Epithelial cell of esophagus (primary cell): ENCODE measurements around the gene PTPN20.

Experiments
- DNase-seq: peaks from one replicate; pipeline ENCODE4 v3.0.0; 2010; ENCODE audit warnings: low read depth
- H3K4me3 ChIP-seq: 2 replicates; pipeline ENCODE4 v1.5.1; 2011; ENCODE audit warnings: mild to moderate bottlenecking, low read length, control low read depth
- CTCF ChIP-seq: IDR thresholded peaks from 2 replicates; pipeline ENCODE4 v1.5.1; 2011; ENCODE audit warnings: low read depth, mild to moderate bottlenecking, low read length, control low read depth, inconsistent platforms; ENCODE audit not compliant: insufficient read depth; ENCODE audit errors: missing control alignments

PTPN20 gene

DNA sequence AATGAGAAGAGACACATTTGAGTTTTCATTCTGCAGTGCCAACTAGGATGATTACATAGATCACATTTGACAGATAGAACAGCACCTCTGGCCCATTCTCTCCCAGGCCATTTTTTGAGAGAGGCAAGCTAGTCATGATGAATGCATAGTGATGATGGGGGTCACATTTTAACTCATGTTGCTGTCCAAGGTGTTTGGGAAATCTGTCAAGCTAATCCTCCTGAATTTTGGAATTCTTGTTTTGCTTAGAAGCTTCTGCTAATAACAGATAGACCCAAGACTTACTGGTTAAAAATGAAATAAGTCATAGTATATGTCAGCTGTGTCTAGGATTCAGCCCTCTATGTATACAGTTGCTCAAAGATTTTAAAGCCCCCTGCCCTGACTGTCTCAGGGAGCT, 101.0 kb downstream of the PTPN20 start:
- TF ChIP-seq CTCF = no peak
- no peak for DNase-seq
- no peak overlapping the region for H3K4me3 ChIP-seq

DNA sequence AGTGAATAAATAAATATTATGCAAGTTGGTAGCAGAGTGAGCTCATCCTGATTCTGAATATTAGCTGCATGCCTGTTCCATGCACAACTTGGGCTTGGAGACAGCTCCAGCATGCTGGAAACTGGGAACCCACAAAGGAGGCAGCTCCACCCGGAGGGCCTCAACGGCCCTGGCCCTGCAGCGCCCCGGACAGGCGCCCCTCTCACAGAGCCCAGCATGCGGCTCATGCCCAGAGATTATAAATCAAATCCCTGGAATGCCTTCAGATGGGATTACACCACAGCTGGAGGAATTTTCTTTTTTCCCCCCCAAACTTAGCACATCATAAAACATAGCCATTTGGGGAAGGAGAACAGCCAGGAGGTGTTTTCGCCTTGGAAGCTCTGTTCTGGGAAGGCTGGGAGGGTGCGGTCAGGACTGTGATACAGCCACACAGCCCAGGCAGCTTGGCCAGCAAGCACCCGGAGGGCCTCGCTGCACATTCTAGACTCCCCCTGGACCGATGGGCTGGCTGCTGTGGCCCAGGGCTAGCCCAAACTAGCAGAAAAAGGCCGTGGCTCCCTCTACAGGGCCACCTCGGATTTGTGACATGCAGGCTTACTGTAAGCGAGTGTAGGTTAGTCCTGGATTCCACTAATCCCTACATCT, 102.4 kb downstream of the PTPN20 start:
- no peak overlapping the region for H3K4me3 ChIP-seq
- no peak for TF ChIP-seq CTCF
- no peak for DNase-seq

DNA sequence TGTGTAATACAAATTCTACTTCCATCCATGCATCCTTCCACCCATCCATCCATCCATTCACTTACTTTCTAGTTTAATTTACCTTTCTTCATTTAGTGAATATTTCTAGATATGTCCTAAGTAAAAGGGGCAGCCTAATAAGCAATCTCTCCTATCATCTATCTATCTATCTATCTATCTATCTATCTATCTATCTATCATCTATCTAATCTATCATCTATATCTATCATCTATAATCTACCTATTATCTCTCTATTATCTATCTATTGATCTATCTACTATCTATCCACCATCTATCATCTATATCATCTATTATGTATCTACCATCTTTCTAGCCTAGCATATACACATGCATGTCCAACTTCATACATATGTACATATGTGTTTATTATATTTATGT, 104.2 kb downstream of the PTPN20 start:
- DNase-seq = no peak
- no peak overlapping the region for H3K4me3 ChIP-seq
- no peak for TF ChIP-seq CTCF

GRCh38 chr10:47016564-47016963, 105.3 kb downstream of the PTPN20 start:
- H3K4me3 ChIP-seq = no peak overlapping the region
- TF ChIP-seq CTCF = no peak
- no peak for DNase-seq

DNA sequence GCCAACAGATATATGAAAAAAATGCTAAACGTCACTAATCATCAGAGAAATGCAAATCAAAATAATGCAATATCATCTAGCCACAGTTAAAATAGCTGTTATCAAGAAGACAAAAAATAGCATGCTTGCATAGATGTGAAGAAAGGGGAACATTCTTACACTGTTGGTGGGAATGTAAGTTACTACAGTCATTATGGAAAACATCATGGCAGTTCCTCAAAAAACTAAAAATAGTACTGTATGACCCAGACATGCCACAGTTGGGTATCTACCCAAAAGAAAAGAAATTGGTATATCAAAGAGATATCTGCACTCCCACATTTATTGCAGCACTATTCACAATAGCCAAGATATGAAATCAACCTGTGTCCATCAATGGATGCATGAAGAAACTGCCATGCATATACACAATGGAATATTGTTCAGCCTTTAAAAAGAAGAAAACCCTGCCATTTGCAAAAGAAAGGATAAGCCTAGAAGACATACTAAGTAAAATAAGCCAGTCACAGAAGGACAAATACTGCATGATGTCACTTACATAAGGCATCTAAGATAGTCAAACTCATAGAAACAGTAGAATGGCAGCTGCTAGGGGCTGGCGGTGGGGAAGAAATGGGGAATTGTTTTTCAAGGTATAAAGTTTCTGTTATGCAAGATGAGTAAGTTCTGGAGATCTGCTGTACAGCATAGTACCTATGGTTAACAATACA, 107.0 kb downstream of the PTPN20 start:
- H3K4me3 ChIP-seq = no peak overlapping the region
- no peak for TF ChIP-seq CTCF
- DNase-seq = no peak

GRCh38 chr10:47019155-47020145, 108.2 kb downstream of the PTPN20 start:
- no peak overlapping the region for H3K4me3 ChIP-seq
- DNase-seq = no peak
- TF ChIP-seq CTCF = no peak
